ENCODE results near the gene CS. TPM values are rescaled to one million over a fixed set of nuclear protein-coding genes. Genes with fewer than 3 reads are reported as not detected.

CS gene
- total and polyA plus RNA-seq, 2 experiments from 2014 or later: 83.2 to 111 TPM

DNA sequence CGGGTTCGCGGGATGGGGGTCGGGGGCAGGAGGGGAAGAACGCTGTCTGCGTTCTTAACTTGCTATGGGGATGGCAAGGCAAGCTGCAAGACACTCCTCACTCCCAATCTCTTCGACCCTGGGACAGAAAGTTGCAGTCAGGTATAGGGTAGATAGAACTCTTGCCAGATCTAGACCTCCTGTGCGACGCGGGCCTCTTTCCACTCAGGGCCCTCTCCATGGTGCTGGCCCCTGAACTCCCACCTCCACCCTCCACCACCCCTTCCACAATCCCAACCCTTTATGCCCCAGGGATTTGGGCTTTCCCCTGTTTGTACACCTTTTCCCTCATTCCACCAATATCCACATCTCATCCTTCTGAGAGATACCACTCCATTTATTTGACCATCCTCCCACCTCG is 75.2 kb downstream of the CS start:
- no peak for TF ChIP-seq EZH2 (IDR thresholded peaks at IDR 0.05; ENCODE audit: borderline replicate concordance)
- no peak for TF ChIP-seq CTCF (IDR thresholded peaks at IDR 0.05; ENCODE audit: poor library complexity)
- TF ChIP-seq EZH2phosphoT487 (IDR thresholded peaks at IDR 0.05; ENCODE audit: low read depth, severe bottlenecking, unreplicated experiment): no peak
- WGBS (ENCODE audit: low lambda C conversion rate, missing lambda C conversion rate): 89% methylated on average over 11 of the region's 11 CpGs
- peaks cover 19% of the 10 kb centered on the region for H3K4me1 ChIP-seq (ENCODE audit: insufficient read depth)
- H3K9me2 ChIP-seq (replicated peaks; ENCODE audit: insufficient read depth): no peaks in the 10 kb centered on the region
- H4K20me1 ChIP-seq (ENCODE audit: insufficient read depth, poor library complexity, severe bottlenecking): no peaks in the 10 kb centered on the region
- H3K27me3 ChIP-seq: no peaks in the 10 kb centered on the region
- H3K79me2 ChIP-seq: peaks cover 12% of the 10 kb centered on the region
- DNase-seq (ENCODE audit: low spot score): no peak
- H3K27ac ChIP-seq: no peak overlapping the region
- no peaks in the 10 kb centered on the region for H3K36me3 ChIP-seq (replicated peaks; ENCODE audit: insufficient read depth, low read depth)
- H3K9me3 ChIP-seq (ENCODE audit: low read depth): no peaks in the 10 kb centered on the region
- peak overlapping the region; percentile 81 for H3K4me2 ChIP-seq
- no peak overlapping the region for H2AFZ ChIP-seq
- peak overlapping the region; percentile 64 for H3K4me3 ChIP-seq

DNA sequence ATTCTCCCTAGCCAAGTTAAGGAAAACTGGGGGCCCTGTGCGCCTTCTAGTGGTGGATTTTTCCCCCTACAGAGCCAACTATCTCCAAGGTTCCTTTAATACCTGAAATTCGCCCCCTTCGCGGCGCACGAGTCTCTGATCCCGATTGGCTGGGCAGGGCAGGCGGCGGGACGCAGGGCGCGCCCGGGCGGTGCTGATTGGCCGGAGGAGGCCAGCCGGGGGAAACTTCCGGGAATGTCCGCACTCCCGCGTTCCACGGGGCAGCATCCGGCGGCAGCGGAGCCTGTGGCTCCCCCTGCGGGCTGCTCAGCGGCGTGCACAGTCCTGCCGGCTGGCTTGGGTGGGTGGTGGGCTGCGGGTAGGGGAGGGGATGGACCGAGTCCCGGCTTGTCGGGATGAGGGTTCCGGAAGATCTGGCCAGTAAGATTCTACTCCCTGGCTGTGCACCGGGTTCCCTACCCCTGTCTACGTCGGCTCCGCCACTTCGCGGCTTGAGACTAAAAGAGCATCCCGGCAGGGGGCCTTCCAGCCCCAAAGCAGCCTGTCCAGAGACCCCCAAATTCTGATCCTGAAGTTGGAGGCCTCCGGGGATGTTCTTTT is 75.9 kb downstream of the CS start, which contains the start of gene NABP2:
Gene NABP2, plus strand, starts transcription at position 241 of the 600 bp plus-strand sequence. CDS start 515 bp downstream, outside the sequence.
- Histone ChIP-seq H3K27me3 (no peaks in the 10 kb centered on the region), H3K27ac (peak within 1 kb of the TSS; percentile 96), H3K9me2 (replicated peaks; ENCODE audit: insufficient read depth) (no peaks in the 10 kb centered on the region), H3K4me1 (ENCODE audit: insufficient read depth) (peaks cover 22% of the 10 kb centered on the region), H3K79me2 (peaks cover 19% of the 10 kb centered on the region), H3K4me2 (peak within 1 kb of the TSS; percentile 81), H3K36me3 (replicated peaks; ENCODE audit: insufficient read depth, low read depth) (no peaks in the 10 kb centered on the region), H3K4me3 (peak within 1 kb of the TSS; percentile 64), H3K9me3 (ENCODE audit: low read depth) (no peaks in the 10 kb centered on the region), H2AFZ (peak within 1 kb of the TSS; percentile 69), H4K20me1 (ENCODE audit: insufficient read depth, poor library complexity, severe bottlenecking) (no peaks in the 10 kb centered on the region)
- WGBS (ENCODE audit: low lambda C conversion rate, missing lambda C conversion rate): 4% methylated on average over 38 of the region's 41 CpGs
- TF ChIP-seq EZH2phosphoT487 (IDR thresholded peaks at IDR 0.05; ENCODE audit: low read depth, severe bottlenecking, unreplicated experiment) (no peak), CTCF (IDR thresholded peaks at IDR 0.05; ENCODE audit: poor library complexity) (peak; percentile 80)
- peak; percentile 98 for DNase-seq (ENCODE audit: low spot score)

DNA sequence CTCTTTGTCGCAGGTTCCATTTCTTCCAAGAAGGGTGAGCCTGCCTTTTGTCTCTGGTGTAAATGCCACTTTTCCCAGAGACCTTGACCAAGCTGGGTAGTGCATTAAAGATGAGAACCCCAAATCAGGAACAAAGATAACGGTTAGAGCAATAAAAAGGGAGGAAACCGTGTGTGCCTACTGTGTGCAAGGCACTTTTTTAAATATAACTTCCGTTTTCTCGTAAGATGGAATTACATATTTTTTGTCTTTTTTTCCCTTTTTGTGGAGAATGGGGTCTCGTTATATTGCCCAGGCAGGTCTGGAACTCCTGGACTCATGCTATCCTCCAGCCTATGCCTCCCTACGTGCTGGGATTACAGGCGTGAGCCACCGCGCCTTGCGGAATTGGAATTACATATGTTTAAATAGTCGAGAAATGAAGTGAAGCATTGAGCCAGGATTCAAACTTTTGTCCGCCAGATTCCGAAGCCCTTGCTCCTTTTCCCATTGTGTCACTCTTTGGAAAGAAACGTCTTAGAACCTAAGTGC is 76.5 kb downstream of the CS start:
- Histone ChIP-seq H3K4me1 (ENCODE audit: insufficient read depth) (peaks cover 22% of the 10 kb centered on the region), H3K27ac (peak overlapping the region; percentile 96), H3K4me3 (no peak overlapping the region), H3K36me3 (replicated peaks; ENCODE audit: insufficient read depth, low read depth) (no peaks in the 10 kb centered on the region), H3K9me3 (ENCODE audit: low read depth) (no peaks in the 10 kb centered on the region), H3K27me3 (no peaks in the 10 kb centered on the region), H2AFZ (peak overlapping the region; percentile 69), H4K20me1 (ENCODE audit: insufficient read depth, poor library complexity, severe bottlenecking) (no peaks in the 10 kb centered on the region), H3K79me2 (peaks cover 25% of the 10 kb centered on the region), H3K4me2 (peak overlapping the region; percentile 70), H3K9me2 (replicated peaks; ENCODE audit: insufficient read depth) (no peaks in the 10 kb centered on the region)
- DNase-seq (ENCODE audit: low spot score): no peak
- WGBS (ENCODE audit: low lambda C conversion rate, missing lambda C conversion rate): 50% methylated on average over 15 of the region's 15 CpGs
- TF ChIP-seq EZH2 (IDR thresholded peaks at IDR 0.05; ENCODE audit: borderline replicate concordance) (no peak), EZH2phosphoT487 (IDR thresholded peaks at IDR 0.05; ENCODE audit: low read depth, severe bottlenecking, unreplicated experiment) (no peak), CTCF (IDR thresholded peaks at IDR 0.05; ENCODE audit: poor library complexity) (no peak)
